ENCODE data around the gene NYNRIN.

DNA sequence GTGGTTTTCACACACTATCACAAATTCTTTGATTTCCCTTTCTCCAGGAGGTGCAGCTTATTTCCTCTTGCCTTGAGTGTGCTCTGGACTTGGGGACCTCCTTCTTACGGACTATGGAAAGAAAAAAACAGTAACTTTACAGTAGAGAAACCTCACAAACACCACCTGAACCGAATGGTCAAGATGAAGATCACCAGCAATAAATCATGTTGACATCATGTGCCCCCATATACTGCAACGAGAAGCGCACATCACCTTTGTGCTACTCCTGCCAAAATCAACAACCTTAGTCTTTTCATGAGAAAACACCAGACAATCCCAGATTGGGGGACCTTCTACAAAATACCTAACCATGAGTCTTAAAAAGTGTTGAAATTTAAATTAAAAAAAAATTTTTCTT, 13.3 kb upstream of the NYNRIN start:
- TF ChIP-seq, protein P1, sequence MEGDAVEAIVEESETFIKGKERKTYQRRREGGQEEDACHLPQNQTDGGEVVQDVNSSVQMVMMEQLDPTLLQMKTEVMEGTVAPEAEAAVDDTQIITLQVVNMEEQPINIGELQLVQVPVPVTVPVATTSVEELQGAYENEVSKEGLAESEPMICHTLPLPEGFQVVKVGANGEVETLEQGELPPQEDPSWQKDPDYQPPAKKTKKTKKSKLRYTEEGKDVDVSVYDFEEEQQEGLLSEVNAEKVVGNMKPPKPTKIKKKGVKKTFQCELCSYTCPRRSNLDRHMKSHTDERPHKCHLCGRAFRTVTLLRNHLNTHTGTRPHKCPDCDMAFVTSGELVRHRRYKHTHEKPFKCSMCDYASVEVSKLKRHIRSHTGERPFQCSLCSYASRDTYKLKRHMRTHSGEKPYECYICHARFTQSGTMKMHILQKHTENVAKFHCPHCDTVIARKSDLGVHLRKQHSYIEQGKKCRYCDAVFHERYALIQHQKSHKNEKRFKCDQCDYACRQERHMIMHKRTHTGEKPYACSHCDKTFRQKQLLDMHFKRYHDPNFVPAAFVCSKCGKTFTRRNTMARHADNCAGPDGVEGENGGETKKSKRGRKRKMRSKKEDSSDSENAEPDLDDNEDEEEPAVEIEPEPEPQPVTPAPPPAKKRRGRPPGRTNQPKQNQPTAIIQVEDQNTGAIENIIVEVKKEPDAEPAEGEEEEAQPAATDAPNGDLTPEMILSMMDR (IDR thresholded peaks at IDR 0.05), result no peak
- TF ChIP-seq, protein P2, sequence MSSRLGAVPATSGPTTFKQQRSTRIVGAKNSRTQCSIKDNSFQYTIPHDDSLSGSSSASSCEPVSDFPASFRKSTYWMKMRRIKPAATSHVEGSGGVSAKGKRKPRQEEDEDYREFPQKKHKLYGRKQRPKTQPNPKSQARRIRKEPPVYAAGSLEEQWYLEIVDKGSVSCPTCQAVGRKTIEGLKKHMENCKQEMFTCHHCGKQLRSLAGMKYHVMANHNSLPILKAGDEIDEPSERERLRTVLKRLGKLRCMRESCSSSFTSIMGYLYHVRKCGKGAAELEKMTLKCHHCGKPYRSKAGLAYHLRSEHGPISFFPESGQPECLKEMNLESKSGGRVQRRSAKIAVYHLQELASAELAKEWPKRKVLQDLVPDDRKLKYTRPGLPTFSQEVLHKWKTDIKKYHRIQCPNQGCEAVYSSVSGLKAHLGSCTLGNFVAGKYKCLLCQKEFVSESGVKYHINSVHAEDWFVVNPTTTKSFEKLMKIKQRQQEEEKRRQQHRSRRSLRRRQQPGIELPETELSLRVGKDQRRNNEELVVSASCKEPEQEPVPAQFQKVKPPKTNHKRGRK (CRISPR knock-in tag; IDR thresholded peaks at IDR 0.05; ENCODE audit: borderline replicate concordance), result no peak
- TF ChIP-seq NFE2L1 (CRISPR knock-in tag; IDR thresholded peaks at IDR 0.05), result no peak
- no peak for TF ChIP-seq SMAD3 (CRISPR knock-in tag; IDR thresholded peaks at IDR 0.05; ENCODE audit: borderline replicate concordance)

Measured in WTC11 (cell line).